Stimulated activated CD4-positive, alpha-beta T cell treated with anti-CD3 and anti-CD28 coated beads, Interleukin-15, amount 100 ng/mL, for 1 hour (primary cell): ENCODE measurements around the gene BCORL1.
A peak's percentile ranks its signal among the peaks of the same experiment; 100 is the strongest.

Experiments
- DNase-seq, 2 donors: peaks; one replicate each; pipeline ENCODE4 v3.0.0-alpha.2; 2020; ENCODE audit warnings: low read depth in 1 of 2, low spot score in 1 of 2

Gene BCORL1

DNA sequence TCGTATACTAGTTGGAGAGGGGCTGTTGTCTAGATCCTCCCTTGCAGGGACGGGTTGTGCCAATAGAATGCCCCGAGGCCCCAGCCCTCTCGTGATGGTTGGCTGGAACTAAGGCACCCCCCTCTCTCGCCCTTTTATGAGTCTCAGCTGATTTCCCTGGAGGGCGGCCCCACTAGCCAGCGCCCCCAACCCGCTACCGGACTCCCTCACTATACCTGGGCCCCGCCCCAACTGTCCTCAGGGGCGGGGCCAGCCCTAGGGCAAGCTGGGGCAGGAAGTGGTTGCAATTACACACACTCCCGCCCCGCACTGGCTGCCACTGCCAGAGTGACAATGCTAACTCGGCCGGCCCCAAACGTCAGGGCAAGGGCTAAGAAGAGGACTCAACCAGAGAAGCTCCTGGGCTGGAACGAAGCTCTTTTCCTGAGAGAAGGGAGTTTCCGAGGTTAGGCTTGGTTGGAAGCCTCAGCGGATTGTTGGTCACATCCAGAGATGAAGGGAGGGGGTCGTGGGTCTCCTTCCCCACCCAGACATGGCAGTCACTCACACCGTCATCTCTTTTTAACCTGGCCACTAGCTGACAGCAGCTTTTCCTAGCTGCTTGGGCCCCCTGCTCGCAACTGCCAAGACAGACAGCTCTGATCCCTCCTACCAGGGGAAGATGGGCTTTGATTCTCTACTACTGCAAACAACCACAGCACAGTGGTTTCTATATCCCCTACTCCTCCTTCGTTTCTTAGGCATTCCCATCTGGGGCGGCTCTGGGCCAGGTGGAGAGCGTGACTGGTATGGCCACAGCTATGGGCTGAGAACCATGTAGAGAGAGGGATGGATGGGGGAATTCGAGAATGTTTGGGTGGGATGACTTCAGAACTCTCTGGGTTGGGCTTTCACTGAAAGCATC, 21.0 kb upstream of the BCORL1 start:
- DNase-seq: peak in 1 of 2 donors; percentile 41

DNA sequence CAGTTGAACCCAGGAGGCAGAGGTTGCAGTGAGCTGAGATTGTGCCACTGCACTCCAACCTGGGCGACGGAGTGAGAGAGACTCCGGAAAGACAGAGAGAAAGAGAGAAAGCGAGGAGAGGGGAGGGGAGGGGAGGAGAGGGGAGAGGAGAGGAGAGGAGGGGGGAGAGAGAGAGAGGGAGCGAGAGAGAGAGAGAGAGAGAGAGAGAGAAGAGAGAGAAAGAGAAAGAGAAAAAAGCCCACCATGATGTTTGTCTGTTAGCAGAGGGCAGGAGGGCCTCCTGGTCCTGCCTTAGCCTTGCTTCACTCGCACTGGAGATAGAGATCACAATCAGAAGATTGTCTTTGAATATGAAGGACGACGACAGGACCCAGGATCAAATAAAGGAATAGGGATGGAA, 18.7 kb upstream of the BCORL1 start:
- no peak for DNase-seq

DNA sequence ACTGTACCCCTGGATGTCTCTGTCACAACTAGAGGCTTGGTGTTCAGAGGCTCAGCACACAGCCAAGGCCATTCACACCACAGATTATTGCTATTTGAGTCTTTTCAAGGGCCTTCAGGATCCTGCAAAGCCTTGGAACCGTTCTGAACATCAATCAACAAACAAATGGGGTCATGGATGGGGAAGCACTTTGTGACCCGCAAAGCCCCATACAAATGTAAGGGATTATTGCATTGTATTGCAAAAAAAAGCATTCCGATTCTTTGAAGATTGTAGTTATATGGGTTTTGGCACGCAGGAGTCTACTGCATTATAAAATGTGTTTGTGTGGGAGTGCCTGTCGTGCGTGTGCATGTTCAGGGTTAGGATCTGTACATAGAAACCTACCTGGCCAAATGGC, 17.3 kb upstream of the BCORL1 start:
- DNase-seq: no peak

DNA sequence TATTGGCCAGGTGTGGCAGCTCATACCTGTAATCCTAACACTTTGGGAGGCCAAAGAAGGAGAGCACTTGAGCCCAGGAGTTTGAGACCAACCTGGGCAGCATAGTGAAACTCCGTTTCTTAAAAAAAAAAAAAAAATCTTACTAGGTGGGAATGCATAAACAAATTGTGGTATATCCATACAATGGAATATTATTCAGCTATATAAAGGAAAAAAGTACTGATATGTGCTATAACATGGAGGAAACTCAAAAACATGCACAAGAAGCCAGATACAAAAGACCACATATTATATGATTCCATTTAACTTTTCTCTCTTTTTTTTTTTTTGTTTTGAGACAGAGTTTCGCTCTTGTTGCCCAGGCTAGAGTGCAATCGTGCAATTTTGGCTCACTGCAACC, 13.5 kb upstream of the BCORL1 start:
- DNase-seq: no peak

DNA sequence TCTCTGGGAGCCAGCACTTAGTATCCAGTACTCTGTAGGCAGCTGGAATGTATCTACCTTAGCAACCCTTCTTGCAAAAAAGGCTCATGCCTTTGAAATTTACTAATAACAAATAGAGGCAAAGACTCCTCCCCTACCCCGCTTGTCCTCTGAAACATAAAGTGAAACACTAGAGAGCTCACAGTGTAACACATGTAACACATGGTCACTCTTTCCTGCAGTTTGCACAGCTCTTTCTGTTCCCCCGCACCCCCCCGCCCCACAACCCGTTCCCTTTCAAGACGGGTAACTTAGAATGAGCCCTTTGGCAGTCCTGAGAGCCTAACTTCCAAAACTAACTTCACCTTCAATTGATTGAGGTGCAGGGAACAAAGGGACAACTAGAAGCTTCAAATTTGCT, 6.0 kb upstream of the BCORL1 start:
- no peak for DNase-seq

DNA sequence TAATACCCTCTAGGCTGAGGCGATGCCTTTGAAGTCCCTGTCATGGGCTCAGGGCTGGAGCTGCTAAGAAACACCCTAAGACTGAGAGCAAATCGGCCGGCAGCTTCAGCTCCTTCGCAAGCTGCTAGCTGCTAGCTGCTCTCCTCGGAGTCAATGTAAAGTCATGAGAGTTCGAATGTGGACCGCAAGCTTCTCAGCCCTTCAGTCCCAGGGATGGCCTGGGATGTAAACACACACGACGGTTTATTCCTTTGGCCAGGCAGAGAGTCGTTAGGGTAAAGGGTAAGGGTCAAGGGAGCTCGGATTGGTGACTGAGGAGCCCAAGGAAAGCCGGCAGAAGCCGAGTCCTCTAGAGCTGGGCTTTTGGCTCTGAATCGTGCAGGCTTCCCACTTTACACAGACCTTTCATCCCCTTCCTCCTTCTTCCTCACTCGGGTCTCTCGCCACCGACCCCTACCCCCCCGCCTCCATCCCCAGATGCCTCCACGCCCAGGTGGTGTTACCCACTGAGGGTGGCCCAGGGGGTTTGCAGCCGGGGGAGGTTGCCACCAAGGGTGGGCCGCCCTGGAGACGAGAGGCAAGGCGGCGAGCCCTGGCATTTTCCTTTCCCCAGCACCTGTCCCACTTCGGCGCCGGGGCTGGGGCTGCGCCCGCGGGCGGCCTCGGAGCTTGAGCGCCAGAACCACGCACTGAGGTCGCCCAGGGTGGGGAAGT, 3.1 kb upstream of the BCORL1 start:
- DNase-seq: no peak

DNA sequence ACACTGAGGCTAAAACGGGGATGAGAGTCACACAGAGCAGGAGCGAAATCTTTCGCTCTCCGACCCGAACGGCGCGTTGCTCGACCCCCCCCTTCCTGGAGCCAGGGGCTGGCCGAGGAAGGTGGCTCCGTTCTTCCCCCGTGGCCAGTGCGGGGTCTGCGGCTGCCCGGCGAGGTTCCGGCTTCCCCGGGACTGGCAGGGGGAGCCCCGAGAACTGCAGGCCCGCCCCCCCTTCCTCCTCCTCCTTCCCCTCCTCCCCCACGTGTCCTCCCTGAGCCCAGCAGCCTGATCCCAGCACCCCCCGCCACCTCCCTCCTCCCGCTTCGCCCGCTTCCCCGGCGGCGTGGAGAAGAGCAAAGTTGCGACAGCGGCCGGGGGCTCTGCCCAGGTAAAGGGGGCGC, 2.4 kb upstream of the BCORL1 start:
- peak in 1 of 2 donors; percentile 13 for DNase-seq

DNA sequence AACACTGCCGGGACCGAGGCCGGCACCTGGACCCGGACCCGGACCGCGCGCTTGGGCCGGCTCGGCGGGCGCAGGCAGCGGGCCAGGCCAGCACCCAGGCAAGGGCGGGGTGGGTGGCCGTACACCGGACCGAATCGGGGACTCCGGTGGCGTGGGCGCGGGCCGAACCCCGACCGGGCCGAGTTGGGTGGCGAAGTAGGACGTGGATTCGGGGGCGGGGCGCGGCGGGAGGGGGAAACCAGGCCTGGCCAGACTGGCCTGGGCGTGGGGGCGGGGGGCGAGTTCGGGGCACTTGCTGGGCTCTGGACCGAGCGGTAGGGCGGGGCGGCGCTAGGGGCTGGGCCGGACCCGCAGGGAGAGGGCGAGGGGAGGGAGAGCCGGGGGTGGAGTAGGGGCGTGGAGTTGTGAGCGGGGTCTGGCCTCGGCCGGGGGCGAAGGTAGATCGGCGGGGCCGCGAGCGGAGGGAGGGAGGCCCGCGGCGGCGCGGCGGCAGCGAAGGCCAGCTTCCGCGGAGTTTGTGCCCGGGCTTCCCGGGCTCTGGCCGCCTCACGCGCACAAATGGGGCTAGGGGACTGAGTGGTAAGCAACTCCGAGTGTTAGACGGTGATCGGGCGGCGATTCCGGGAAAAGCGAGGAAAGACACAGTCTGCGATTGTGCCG, 1.8 kb upstream of the BCORL1 start:
- peak in 1 of 2 donors; percentile 2 for DNase-seq

DNA sequence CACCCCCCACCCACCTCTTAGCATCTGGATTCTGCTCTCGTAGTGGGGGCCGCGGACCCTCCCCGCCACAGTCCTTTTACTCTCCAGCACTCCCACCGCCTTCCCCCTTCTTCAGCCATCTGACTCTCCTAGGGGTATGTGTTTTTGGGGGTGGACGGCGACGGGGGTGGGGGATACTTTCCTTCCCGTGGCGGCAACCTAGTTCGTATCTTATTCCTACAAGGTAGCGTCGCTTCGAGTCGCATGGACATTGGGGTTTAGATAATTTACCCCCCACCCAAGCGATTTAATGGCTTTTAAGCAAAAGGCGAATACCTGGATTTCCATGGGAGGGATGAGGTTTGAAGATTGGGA, 1.3 kb upstream of the BCORL1 start:
- DNase-seq: no peak

DNA sequence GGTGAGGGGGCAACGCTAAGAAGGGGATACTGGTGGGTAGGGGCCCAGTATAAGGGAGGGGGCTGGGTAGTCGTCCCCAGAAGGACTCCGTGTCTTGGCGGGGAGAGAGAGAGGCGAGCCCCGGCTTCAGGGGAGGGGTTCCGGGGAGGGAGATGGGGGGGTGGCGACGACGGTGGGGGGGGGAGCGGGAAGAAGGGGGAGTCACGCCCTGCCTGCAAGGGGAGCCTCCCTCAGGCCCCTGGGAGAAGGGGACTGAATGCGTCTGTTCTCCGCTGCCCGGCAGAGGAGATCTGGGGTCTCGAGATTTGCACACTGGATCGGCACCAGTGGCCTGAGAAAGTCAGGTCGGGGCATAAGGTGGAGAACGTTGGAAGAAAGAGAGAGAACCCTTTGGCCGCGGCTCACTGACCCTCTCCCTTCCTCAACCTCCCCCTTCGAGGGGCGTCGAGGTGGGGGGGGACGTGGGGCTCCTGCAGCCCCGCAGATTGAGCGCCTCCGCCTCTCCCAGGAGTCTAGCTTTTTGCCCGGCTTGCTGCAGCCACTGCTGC, 609 bp upstream of the BCORL1 start:
- no peak for DNase-seq

DNA sequence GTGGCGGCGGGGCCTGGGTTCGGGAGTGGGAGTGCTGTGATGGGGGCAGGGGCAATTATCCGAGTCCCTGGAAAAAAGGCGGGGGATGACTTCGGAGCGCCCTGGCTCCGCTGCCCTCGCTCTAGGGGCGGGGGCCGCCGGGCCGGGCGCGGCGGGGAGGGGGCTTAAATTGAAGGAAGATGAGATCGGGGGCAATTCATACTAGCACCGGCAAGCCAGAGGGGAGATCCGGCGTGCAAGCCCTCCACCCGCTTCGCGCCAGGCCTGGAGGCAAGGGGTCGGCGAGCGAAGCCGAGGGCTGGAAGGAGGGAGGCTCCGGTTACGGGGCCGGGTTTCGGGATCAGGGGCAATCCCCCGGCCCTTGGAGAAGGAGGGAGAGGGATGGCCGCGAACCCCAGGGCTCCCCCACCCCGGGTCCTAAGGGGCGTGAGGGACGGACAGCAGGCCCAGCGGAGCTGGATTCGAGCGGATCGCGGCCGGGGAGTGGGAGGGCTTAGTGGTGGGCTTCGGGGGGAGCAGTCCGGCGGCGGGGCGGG, 1.2 kb downstream of the BCORL1 start:
- DNase-seq: no peak

DNA sequence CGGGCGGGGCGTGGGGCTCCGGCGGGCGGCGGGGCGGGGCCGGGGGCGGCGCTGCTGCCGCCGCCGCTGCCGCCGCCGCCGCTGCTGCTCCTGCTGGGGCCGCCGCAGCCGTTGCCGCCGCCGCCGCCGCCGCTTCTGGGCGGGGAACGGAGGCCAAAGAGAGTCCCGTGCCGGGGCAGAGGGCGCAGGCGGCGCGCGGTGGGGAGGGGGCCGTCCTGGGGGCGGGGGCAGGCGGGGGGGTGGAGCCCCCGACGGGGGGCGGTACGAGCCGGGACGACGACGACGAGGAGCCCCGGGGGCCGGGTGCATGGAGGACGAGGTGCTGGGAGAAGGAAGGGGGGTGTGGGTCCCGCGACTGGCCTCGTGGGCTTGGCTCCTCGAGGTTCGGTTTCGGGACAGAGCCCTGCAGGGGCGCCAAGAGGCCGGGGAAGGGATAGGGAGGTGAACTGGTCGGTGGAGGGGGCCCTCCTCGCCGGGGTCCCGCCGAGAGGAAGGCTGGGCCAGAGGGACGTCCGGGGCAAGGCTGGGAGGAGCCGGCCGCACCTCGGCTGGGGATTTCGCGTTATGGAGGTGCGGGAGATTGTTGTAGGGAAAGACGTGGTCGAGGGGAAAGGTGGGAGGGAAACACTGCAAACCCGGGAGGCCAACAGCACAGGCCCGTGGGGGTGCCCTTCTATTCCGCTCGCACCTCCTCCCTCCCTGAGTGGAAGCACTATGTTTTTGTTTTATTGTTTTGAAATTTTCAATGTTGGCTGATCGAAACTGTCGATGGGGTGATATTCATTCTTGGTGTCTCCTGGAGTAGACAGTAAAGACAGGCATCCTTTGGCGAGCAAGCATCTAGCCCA, 1.9 kb downstream of the BCORL1 start:
- peak in 1 of 2 donors; percentile 10 for DNase-seq

DNA sequence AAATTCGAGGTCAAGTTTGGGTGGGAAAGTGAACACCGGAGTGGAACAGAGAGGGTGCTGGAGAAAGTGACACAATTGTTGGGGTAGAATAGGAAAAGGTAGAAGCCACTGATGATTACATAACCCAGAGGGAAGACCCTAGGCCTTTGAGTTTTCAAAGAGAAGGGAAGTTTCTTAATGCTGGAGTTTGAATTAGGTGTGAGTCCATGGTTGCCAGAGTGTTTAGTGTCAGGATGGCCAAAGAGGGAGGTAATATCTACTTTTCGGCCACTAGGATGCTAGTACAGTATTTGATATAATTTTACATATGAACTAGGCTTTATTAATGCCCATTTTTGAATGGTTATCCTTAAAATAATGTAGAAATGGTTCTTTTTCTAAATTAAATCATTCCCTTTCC, 5.4 kb downstream of the BCORL1 start:
- no peak for DNase-seq

DNA sequence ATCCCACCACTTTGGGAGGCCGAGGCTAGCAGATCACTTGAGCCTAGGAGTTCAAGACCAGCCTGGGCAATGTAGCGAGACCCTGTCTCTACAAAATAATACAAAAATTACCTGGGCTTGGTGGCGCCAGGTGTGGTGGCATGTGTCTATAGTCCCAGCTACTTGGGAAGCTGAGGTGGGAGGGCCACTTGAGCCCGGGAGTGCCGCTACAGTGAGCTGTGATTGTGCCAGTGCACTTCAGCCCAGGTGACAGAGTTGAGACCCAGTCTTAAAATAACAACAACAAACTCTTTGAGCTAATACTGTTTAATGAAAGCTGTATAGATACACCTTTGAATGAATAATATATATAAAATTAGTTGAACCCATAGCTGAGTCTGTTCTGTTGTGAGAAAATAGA, 9.7 kb downstream of the BCORL1 start:
- no peak for DNase-seq

DNA sequence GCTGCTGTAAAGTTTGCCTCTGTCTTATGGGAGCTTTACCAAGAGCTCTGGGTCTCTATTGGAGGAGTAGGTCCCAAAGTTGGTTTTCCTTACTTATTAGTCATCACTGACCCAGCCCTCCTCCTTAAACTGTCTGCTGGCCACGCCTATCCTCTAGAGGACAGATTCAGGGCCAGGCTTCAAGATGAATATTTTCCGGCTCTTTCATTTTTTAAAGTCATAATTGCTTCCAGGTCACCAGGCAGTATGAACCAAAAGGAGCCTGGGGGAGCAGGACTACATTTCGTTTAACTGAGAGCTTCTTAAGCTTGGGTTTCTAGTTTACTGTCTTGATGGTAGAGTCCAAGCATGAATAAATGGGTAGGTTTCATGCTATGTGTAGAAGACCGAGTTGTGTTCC, 13.7 kb downstream of the BCORL1 start:
- DNase-seq: no peak

DNA sequence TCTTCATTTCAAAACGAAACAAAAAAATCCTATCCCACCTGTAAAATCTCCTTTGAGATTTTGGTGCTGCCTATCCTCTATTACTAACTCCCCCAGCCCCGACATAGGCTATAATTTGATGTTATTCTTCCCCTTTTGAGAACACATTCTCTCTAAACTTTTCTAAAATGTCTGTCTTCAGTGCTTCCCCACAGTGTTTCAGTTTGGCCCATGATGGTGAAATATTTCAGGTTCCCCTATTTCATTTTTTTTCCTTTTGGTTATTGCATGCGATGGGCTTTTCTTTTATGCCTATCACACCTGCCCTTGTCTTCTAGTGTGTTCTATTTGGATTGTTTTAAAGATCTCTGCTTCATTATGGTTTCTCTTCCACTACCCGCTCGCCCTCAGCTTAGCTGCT, 14.7 kb downstream of the BCORL1 start:
- DNase-seq: no peak

DNA sequence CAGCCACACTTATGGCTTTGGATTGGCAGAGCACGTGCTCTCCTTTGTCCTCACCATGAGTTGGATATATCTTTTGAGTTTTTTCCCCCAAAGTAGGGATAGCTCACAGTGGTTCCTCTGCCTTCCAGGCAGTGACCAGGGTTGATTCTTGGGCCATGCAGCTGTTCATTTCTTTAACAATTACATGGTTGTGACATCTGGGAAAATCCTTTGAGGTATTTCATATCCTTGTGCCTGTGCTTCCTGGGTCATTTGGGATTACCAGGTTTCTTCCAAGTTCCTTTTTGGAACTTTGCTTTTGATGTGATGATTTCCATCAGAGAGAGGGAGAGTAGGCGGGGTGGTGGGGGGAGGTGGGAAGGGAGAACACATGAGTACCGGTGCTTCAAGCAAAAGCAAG, 15.6 kb downstream of the BCORL1 start:
- no peak for DNase-seq

DNA sequence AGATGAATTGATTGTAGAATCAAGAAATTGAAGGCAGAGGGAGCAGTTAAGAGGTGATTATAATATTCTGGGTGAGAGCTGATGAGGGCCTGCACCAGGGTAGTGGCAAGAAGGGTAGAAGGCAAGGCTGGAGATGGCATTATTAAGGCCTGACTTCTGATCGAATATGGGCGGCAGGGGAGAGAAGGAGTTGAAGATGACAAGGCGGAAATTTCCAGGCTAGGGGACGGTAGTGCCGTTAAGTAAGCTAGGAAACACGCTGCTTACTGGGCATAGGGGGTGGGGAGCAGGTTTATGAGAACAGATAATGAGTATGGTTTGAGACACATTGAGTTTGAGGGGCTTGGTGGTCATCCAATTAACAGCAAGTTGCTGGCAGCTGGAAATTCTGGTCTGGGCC, 19.5 kb downstream of the BCORL1 start:
- DNase-seq: no peak

DNA sequence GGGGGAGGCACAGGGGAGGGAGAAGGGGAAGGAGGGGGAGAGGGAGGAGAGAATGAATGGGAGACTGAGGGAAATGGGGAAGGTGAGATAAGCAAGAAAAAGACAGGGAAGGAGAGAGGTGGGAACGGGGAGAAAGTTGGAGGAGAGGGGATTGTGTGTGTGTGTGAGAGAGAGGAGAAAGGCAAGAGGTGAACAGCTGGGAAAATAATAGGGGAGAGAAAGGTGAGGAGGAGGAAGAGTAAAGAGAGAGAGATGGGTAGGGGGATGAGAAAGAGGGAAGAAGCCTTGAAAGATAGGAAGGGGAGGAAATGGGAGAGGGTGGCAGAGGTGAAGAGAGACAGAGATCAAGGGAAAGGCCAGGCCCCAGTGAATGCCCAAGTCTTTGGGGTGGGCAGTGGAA, 20.1 kb downstream of the BCORL1 start:
- no peak for DNase-seq

DNA sequence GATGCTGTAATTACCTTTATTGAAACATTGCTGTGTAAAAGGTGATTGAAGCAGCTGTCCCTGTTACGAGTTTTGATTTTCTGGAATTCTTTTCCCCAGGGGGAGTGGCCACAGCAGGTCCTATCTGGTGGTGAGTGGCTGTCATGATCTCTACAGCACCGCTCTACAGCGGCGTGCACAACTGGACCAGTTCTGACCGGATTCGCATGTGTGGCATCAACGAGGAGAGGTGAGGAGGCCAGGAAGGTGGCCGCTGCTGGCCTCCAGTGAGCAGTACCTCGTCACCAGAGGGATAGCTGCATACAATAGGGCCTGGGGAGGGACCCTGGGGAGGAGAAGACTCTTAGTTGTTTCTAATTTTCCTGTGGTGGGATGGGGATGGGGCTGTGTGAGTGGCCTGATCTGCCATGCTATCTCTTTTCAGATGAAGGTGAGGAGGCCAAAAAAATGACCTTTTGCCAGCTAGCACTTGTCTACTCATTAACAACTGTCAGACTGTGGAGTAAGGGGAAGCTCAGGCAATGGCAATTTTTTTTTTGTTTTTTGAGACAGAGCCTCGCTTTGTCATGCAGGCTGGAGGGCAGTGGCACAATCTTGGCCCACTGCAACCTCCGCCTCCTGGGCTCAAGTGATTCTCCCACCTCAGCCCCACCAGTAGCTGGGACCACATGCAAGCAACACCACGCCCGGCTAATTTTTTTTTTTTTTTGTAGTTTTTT, 22.8 kb downstream of the BCORL1 start:
- no peak for DNase-seq
